Activated T-cell treated with anti-CD3 and anti-CD28 coated beads for 1 hour (primary cell): ENCODE results near the gene TTC8.
"Not testable (repeated sequence)": the region's sequence is repeated elsewhere in the genome, so short reads cannot be mapped to it uniquely, and the experiment has no call there.

Experiments
- DNase-seq: peaks from one replicate; pipeline ENCODE4 v3.0.0-alpha.2; 2020; ENCODE audit warnings: low read depth

The TTC8 gene

DNA sequence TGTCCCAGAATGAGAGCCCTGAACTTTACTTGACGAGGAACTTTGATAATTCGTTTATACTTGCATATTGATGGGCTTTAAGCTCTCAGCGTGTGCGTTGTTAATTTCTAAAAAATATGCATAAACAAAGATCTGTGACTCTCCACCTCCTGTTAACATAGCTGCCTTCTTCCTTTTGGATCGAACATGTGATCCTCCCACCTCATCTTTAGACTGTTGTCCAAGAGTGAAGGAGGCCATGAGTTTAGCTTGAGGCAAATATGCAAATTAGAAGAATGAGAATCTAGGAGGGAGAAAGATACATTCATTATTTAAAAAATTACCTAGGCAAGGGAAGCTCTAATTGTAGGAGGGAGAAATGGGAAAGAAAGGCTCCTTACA, 617 bp downstream of the TTC8 start:
- DNase-seq: no peak

DNA sequence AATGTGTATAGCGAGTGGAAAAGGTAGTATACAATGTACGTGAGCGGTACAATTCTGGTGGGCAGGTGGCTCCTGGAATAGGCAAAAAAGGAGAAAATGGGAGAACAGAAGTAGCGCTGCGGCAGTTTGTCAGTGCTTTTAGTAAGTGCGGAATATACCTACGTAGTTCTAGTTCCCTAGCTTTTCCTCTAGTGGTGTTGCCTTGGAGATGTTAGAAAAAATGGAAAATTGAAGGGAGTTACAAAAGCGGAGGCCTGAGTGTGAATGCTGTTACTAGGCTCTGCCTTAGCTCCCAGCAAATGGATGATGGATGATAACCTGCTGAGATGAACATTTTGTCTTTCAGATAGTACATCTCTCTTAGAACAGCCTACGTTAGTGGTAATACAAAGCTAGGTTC, 1.1 kb downstream of the TTC8 start:
- no peak for DNase-seq

DNA sequence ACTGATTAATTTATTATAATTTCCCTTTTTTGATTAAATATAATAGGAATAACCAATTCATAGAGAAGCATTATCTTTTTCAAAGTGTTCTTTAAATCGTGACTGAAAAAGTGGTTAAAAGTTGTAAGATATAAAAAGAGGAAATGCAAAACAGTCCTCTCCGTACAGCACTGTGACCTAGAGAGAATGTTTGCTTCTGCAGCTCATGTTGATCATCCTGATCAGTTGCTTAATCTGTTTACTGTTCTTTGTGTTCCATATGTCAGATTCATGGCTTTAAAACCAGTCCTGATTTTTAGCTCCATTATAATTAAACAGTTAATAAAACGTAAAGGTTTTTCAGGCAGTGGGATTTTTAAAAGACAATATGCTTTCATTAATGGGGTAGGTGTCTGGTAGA, 4.7 kb downstream of the TTC8 start:
- DNase-seq: no peak

DNA sequence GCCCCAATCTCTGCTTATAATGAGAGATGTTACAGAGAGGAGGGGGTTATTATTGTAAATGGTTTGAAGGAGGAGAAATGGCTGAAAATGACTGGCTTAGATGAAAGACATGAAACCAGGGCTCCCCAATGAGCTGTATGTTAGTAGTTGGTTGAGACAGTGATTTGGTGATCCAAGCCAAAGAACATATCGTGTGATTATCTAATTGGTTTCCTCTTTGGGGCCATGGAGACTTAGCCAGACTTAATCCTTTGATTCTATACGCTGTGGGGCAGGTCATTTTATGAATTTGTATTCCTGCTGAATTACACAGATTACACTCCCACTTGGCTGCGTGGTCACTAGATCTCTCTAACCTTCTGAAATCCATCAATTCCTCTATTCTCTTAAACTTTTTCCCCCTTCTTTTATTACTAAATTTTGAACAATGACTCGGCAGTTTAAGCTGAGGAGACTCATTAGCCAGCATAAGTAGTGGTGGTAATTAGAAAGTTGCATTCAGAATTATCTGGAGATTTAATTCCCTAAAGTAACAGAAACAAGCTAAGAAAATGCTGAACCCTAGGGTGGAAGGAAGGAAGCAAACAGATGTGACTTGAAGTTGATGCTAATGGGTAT, 5.3 kb downstream of the TTC8 start:
- no peak for DNase-seq

DNA sequence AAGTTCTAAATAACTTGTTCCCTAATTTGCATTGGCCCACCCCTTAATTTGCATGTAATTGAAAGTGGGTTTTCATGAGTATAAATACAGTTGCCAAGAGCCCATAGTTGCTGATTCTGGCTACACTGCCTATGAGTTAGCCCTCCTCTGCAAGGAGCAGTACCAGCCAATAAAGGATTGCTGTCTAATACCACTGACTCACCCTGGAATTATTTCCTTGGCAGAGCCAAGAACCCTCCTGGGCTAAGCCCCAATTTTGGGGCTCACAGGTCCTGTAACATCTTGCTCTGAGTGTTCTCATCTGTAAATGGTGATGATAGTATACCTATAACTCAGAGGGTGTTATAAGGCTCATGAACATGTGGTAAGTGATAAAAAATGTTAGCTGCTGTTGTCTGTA, 6.8 kb downstream of the TTC8 start:
- no peak for DNase-seq

DNA sequence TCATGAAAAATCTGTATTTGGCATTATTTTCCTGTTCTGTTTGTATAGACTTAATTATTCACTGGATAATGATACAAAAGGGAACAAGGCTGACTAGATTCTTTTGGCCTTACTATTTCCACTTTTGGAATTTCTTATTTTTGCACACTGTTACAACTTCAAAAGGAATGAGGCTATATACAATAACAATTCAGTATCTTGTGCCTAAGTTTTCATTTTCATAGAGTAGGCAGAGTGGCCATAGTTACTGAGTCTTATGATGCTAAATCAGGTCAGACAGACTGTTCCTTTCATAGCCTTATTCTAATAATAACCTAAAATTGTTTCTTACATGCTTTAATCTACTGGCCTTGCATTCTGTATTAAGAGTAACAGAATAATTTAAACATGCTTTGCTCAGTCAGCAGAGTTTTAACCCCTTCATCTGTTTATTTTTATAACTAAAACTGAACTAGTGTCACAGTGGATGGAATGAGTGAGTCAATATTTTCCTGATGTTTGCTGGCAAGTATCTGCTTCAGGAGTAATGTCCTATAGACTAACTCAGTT, 10.5 kb downstream of the TTC8 start:
- no peak for DNase-seq

DNA sequence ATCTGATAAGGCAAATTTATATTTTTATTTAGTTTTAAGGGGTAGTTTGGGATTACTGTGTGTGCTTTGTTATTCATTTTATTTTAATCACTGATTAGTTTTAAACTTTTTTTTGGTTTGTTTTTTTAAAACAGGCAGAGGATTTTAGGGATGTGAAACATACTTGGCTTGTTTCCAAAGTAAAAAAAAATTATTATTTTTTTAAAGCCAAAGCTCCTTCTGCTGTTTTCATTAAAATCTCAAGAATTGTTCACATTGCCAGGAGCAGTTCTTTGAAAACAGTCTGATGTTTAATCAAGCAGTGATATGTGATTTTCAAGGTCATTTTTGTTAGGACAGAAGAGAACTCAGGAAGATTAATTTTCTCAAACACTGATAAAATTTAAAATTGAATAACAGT, 11.2 kb downstream of the TTC8 start:
- no peak for DNase-seq

DNA sequence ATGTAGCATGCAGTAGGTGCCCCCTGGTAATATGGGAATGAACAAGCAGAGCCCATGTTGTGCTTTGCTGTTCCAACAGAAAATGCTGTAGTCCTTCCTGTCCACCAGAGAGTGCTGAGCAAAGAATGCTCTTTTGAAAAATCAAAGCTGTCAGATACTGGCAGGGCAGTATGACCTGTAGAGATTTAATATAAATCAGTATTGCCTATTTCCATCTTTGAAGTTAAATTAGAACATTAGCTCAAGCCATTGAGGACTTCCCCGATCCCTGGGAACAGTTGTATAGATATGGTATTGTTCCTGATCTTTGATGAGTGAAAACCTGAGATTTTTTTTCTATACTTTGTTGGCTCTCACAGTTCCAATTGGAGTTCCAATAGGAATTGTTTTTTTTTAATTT, 13.0 kb downstream of the TTC8 start:
- DNase-seq: no peak

DNA sequence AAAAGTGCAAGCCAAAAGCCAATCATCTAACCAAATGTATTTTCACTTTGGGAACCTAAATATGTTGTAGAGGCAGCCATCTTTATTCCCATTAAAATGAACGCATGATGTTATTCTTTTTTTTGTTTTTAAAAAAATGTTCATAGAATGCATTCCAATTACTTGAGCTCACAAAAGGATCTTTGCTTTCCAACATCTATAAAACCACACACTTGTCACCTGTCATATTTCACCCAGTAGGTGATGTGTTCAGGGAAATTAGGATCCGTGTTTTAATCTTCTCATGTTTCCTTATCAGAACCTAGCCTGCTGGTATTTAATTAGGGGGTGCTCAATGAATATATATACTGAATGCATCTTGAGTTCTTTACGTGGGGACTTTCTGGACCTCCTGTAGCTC, 13.6 kb downstream of the TTC8 start:
- DNase-seq: no peak

DNA sequence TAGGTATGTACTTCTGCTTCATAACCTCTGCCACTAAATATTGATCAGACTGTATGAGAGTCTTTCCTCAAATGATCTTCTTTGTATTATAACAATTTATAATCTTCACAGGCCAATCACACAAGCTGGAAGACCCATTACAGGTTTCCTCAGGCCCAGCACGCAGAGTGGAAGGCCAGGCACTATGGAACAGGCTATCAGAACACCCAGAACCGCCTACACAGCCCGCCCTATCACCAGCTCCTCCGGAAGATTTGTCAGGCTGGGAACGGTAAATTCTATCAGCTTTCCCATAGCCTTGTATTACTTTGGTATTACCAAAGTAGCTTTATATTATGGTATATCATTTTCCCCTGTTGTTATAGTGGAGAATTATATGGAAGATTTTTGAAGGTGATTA, 16.5 kb downstream of the TTC8 start:
- no peak for DNase-seq

DNA sequence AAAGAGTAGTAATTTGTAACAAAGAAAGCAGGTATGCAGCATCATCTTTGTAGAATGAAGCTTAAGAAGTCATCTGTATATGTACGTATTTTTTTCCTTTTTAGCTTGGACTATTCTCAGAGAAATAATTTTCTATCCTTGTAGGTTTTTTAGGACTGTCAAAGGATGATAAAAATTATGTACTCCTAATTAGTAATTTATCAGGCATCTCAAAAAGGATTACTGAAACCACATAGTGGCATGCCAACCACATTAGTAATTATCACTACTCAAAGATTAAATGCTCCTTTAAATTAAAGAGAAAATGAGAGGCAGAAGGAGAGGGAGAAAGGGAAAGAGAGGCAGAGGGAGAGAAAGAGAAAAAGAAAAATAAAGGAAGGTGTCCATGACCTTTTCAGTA, 17.3 kb downstream of the TTC8 start:
- no peak for DNase-seq

DNA sequence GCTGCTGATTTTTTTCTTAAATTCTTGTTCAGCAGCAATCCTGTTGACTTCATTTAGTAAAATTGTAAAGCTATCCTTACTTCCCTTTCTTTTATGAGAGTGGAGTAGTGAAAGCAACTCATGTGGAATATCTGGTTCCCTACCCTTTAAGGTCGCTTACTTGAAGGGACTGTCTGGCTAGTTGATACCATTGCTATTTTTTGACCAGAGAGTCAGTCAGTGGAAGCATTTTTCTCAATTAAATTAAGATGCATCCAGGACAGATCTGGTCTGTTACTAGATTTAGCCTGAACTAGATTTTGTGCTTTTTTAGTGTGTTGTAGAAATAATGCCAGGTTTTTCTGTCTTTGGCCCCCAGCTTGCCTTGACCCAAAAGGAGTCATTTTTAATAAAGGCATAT, 18.0 kb downstream of the TTC8 start:
- DNase-seq: no peak

DNA sequence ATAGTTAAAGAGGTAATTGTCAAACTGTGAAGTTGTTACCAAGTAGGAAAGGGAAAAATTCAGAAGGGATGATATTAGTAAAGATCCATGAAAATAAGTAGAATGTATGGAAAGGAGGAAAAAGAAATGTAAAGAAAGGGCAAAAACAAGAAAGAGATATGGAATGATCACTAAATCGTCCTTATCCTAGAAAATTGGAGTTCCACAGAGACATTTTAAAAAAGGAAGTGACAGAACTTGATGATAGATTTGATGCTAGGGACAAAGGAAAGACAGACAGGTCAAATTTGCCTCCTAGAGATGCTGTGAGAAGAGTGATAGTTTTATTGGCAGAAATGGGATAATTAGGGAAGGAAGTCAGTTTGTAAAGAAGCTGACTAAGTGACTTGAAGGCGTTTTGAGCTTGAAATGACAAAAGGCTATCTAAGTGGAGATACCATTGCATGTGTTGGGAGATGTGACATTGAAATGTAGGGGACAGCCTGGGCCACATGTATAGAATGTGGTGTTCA, 20.6 kb downstream of the TTC8 start:
- no peak for DNase-seq

DNA sequence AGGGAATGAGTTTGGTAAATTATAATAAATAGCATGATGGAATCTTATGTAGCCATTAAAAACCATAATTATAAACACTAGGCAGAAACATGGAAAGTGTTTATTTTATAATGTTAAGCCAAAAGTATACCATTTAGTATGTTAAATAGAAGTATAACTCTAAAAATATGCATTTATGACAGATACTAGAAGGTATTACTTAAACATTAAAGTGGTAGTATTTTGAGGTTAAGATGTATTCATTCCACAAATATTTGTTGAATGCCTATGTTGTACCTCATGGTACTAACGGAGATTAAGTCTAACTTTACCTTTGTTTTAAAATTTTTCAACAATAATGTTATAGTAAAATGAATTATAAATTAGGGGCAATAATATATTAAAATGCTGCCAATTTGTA, 24.1 kb downstream of the TTC8 start:
- DNase-seq: no peak

DNA sequence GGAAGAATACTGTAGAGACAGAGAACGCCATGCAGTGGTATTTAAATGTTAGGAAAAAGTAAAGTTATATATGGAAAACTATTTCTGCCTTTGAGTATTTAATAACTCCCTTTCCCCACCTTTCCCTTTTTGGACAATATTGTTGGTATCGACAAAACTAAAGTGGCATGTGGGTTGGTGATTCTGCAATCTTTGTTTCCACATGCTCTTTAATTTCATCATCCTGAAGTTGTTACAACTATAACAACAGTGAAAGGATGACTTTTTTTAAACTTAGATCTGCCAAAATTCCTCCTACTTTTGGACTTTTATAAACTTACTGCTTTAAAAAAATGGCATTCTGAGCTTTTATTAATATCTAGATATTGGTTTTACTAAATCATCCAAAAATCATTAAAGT, 25.3 kb downstream of the TTC8 start:
- DNase-seq: no peak

DNA sequence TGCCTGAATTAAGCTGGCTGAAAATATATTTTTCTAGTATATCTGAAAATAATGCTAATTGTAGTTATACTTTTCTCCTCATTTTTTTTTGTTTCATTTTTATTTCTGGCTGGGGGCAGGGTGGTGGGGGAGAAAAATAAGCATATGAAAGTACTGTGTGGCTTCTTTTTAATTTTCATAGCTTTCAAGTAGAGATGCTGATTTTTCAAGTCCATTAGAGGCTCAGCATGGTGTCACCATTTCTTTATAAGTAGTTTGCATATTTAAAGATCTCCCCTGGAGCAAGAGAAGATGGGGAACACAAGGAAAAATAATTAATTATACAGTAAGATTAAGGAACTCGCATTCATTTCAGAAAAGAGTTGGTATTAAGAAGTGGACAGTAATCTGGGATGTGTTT, 27.1 kb downstream of the TTC8 start:
- DNase-seq: no peak

DNA sequence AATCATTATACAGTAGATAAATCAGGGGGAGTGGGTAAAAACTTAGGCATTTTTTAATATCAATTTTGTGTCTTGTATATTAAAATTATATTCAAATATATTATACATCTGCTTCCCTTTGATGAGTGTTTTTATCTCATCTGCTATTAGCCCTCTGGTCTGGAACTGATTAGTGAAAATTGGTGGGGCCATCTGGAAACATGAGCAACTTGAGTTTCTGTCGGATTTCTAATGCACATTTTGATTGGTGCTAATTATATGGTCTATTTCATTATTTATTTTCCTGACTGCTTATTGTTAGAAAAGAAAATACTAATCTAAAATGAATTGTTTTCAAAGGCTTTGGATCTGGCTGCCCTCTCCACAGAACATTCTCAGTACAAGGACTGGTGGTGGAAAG, 28.2 kb downstream of the TTC8 start:
- no peak for DNase-seq

DNA sequence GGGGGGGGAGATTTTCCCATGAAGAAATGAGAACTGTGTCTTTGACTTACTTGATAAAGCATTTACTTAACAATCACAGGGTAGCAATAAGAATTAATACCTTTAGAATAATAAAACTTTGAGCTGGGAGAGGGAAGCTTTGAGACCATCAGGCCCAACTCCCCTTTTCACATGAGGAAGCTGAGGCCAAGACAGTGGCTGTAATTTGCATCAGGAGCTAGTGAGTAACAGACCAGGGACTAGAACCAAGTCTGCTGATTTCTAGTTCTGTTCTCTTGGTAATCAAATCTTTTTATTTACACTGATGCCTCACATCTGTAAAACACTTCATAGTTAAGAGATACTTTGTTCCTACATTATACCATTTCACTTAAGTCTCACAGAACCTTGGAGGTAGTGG, 28.7 kb downstream of the TTC8 start:
- DNase-seq: no peak

DNA sequence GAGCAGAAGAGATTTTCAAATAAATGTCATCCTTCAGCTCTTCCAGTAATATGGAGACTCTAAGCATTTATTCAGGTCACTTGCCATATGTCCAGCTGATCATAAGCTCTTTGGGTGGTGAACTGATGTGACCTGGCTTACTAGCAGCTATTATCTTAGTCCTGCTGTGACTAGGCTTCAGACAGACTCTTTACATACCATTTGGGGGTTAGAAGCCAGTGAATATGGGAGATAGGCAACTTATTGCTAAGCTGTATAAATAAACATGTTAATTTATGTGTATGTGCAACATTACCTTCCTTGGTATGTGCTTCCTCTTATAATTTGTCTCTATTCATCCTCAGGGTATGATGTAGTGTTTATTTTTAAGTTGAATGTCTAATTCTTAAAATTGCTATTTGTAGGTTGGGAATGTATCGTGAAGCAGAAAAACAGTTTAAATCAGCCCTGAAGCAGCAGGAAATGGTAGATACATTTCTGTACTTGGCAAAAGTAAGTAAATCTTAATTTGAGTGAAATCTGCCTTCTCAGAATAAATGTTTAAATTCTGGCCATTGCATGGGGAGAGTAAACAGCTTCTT, 32.4 kb downstream of the TTC8 start:
- DNase-seq: no peak

DNA sequence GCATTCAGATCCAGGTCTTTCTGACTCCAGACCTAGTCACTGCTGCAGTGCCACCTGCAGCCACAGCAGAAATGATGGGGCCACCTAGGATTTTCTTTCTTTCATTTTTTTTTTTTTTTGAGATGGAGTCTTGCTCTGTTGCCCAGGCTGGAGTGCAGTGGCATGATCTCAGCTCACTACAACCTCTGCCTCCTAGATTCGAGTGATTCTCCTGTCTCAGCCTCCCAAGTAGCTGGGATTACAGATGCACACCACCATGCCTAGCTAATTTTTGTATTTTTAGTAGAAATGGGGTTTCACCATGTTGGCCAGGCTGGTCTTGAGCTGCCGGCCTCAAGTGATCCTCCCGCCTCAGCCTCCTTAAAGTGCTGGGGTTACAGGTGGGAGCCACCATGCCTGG, 33.4 kb downstream of the TTC8 start:
- not testable (repeated sequence) for DNase-seq

DNA sequence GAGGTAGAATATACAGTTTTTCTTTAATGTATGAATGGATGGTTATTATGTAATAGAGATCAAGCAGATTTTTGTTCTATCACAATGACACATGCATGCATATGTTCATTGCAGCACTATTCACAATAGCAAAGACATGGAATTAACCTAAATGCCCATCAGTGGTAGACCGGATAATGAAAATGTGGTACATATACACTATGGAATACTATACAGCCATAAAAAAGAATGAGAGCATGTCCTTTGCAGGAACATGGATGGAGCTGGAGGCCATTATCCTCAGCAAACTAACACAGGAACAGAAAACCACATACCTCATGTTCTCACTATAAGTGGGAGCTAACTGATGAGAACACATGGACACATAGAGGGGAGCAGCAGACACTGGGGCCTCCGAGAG, 34.7 kb downstream of the TTC8 start:
- not testable (repeated sequence) for DNase-seq

DNA sequence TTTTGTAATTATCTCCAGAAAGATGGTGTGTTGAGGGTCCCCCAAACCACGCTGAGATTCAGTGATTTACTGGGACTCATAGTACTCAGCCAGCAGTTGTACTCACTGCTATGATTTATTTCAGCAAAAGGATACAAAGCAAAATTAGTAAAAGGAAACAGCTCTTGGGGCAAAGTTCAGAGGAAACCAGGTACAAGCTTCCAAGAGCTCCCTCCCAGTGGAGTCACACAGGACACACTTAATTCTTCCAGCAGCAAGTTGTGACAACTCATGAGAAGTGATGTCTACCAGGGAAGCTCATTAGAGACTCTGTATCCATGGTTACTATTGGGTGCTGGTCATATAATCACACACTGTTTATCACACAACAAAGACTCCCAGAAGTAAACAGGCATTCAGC, 38.7 kb downstream of the TTC8 start:
- no peak for DNase-seq

DNA sequence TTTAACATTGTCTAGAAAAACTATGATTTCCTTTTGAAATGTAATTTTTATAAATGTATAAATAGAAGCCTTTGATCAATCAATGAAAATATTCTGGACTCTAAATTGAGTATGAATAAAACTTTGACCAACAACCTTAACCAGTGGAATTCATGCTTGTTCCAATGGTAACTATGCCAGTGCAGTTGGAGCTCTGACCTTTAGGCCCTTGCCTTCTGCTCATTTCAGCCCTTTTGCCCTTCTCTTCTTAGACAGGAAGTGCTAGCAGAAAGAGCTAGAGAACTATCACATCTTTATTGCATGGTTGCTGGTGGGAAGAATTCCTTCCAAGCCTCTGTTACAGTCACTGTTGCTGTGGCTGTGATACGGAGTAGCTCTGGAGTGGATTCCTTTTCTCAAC, 39.7 kb downstream of the TTC8 start:
- DNase-seq: no peak

DNA sequence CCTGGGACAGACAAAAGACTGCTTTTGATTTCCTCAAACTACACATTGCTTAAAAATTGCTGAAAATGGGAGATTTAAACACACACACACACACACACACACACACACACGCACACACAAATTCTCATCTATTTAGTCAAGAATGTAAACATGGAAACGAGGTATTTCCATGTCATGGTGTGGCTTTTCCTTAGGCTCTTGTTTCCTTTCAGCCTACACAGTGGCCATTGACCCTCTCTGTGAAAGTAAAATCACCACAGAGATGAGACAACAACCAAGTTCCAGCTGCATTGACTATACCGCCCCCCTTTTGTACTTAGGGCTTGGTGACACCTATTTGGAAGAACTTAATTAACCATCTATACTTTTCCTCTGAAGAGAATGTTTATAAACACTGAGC, 41.9 kb downstream of the TTC8 start:
- no peak for DNase-seq
